ENCODE measurements around the gene NUAK1. TPM values are rescaled to one million over a fixed set of nuclear protein-coding genes. Genes with fewer than 3 reads are reported as not detected.

Gene NUAK1
- total RNA-seq, 1 donor from 2014 or later = not detected

- DNase-seq = no peak
- H3K36me3 Mint-ChIP-seq (ENCODE audit: low read depth) = no peaks in the 10 kb centered on the region
- no peaks in the 10 kb centered on the region for H3K9me3 Mint-ChIP-seq
- intact Hi-C loops (cut with micrococcal nuclease) = no loop called here
- H3K27me3 Mint-ChIP-seq = peaks cover 60% of the 10 kb centered on the region
- H3K4me1 Mint-ChIP-seq = peaks cover 5% of the 10 kb centered on the region
- no peak overlapping the region for H3K4me3 Mint-ChIP-seq
- no peak overlapping the region for H3K27ac Mint-ChIP-seq
These were observed 2.2 kb upstream of the NUAK1 start for GRCh38 chr12:106141003-106141402.

GRCh38 chr12:106140223-106140986 is 1.7 kb upstream of the NUAK1 start:
- intact Hi-C loops (cut with micrococcal nuclease) = no loop called here
- H3K27me3 Mint-ChIP-seq = peaks cover 58% of the 10 kb centered on the region

GRCh38 chr12:106139422-106140171 is 843 bp upstream of the NUAK1 start:
- H3K27me3 Mint-ChIP-seq = peaks cover 63% of the 10 kb centered on the region
- intact Hi-C loops (cut with micrococcal nuclease) = no loop called here
- H3K4me1 Mint-ChIP-seq = peaks cover 5% of the 10 kb centered on the region
- peak; percentile 57 for DNase-seq
- H3K9me3 Mint-ChIP-seq = no peaks in the 10 kb centered on the region
- H3K36me3 Mint-ChIP-seq (ENCODE audit: low read depth) = no peaks in the 10 kb centered on the region
- H3K27ac Mint-ChIP-seq = no peak overlapping the region
- no peak overlapping the region for H3K4me3 Mint-ChIP-seq

More at GRCh38 chr12:106140223-106140986, 1.7 kb upstream of the NUAK1 start:
- Mint-ChIP-seq H3K36me3 (ENCODE audit: low read depth) (no peaks in the 10 kb centered on the region), H3K4me1 (peaks cover 5% of the 10 kb centered on the region), H3K27ac (no peak overlapping the region), H3K9me3 (no peaks in the 10 kb centered on the region), H3K4me3 (peak overlapping the region; percentile 29)
- no peak for DNase-seq

- H3K27ac Mint-ChIP-seq = no peak overlapping the region
- intact Hi-C loops (cut with micrococcal nuclease) = no loop called here
- peak; percentile 57 for DNase-seq
- no peaks in the 10 kb centered on the region for H3K9me3 Mint-ChIP-seq
- H3K27me3 Mint-ChIP-seq = peaks cover 62% of the 10 kb centered on the region
- H3K4me3 Mint-ChIP-seq = peak overlapping the region; percentile 48
- H3K36me3 Mint-ChIP-seq (ENCODE audit: low read depth) = no peaks in the 10 kb centered on the region
- peaks cover 5% of the 10 kb centered on the region for H3K4me1 Mint-ChIP-seq
These were observed 459 bp downstream of the NUAK1 start for GRCh38 chr12:106138357-106138632.

GRCh38 chr12:106137530-106138356 is 1.0 kb downstream of the NUAK1 start:
- Mint-ChIP-seq H3K4me3 (peak overlapping the region; percentile 48), H3K36me3 (ENCODE audit: low read depth) (no peaks in the 10 kb centered on the region), H3K4me1 (peaks cover 5% of the 10 kb centered on the region), H3K27ac (no peak overlapping the region), H3K9me3 (no peaks in the 10 kb centered on the region), H3K27me3 (peaks cover 62% of the 10 kb centered on the region)
- intact Hi-C loops (cut with micrococcal nuclease) = no loop called here
- DNase-seq = no peak

- intact Hi-C loops (cut with micrococcal nuclease) = loop anchor here (1.0 kb wide), 1 partner anchor 716 kb away; no protein-coding TSS in a partner anchor
- Mint-ChIP-seq H3K9me3 (no peaks in the 10 kb centered on the region), H3K36me3 (ENCODE audit: low read depth) (no peaks in the 10 kb centered on the region), H3K4me1 (peaks cover 5% of the 10 kb centered on the region), H3K4me3 (no peak overlapping the region), H3K27ac (no peak overlapping the region), H3K27me3 (peaks cover 53% of the 10 kb centered on the region)
- DNase-seq = peak; percentile 91
These were observed 2.5 kb downstream of the NUAK1 start for GRCh38 chr12:106136263-106136662.

GRCh38 chr12:106135781-106136180 is 3.0 kb downstream of the NUAK1 start:
- Mint-ChIP-seq H3K4me3 (no peak overlapping the region), H3K27ac (no peak overlapping the region), H3K9me3 (no peaks in the 10 kb centered on the region), H3K36me3 (ENCODE audit: low read depth) (no peaks in the 10 kb centered on the region), H3K27me3 (peaks cover 49% of the 10 kb centered on the region), H3K4me1 (peaks cover 5% of the 10 kb centered on the region)
- no peak for DNase-seq
- intact Hi-C loops (cut with micrococcal nuclease) = loop anchor here (1.0 kb wide), 1 partner anchor 715 kb away; no protein-coding TSS in a partner anchor

GRCh38 chr12:106135075-106135474 is 3.7 kb downstream of the NUAK1 start:
- Mint-ChIP-seq H3K4me1 (peaks cover 3% of the 10 kb centered on the region), H3K9me3 (no peaks in the 10 kb centered on the region), H3K27ac (no peak overlapping the region), H3K27me3 (peaks cover 42% of the 10 kb centered on the region), H3K36me3 (ENCODE audit: low read depth) (no peaks in the 10 kb centered on the region), H3K4me3 (no peak overlapping the region)
- intact Hi-C loops (cut with micrococcal nuclease) = no loop called here
- DNase-seq = no peak

- Mint-ChIP-seq H3K27ac (no peak overlapping the region), H3K4me1 (peaks cover 3% of the 10 kb centered on the region), H3K9me3 (no peaks in the 10 kb centered on the region), H3K36me3 (ENCODE audit: low read depth) (no peaks in the 10 kb centered on the region), H3K4me3 (no peak overlapping the region), H3K27me3 (peaks cover 40% of the 10 kb centered on the region)
- intact Hi-C loops (cut with micrococcal nuclease) = no loop called here
- no peak for DNase-seq
These were observed 4.3 kb downstream of the NUAK1 start for GRCh38 chr12:106134294-106134949.

- Mint-ChIP-seq H3K4me1 (peaks cover 3% of the 10 kb centered on the region), H3K27ac (no peak overlapping the region), H3K36me3 (ENCODE audit: low read depth) (no peaks in the 10 kb centered on the region), H3K4me3 (no peak overlapping the region), H3K27me3 (peaks cover 40% of the 10 kb centered on the region), H3K9me3 (no peaks in the 10 kb centered on the region)
- no peak for DNase-seq
- intact Hi-C loops (cut with micrococcal nuclease) = no loop called here
These were observed 5.3 kb downstream of the NUAK1 start for GRCh38 chr12:106133136-106134087.

- H3K4me1 Mint-ChIP-seq = peaks cover 3% of the 10 kb centered on the region
- no peaks in the 10 kb centered on the region for H3K9me3 Mint-ChIP-seq
- H3K27ac Mint-ChIP-seq = no peak overlapping the region
- intact Hi-C loops (cut with micrococcal nuclease) = no loop called here
- no peak for DNase-seq
- no peak overlapping the region for H3K4me3 Mint-ChIP-seq
- H3K27me3 Mint-ChIP-seq = peaks cover 33% of the 10 kb centered on the region
- no peaks in the 10 kb centered on the region for H3K36me3 Mint-ChIP-seq (ENCODE audit: low read depth)
These were observed 6.3 kb downstream of the NUAK1 start for GRCh38 chr12:106132175-106133135.

- Mint-ChIP-seq H3K27me3 (peaks cover 25% of the 10 kb centered on the region), H3K4me1 (peaks cover 3% of the 10 kb centered on the region), H3K9me3 (no peaks in the 10 kb centered on the region), H3K27ac (no peak overlapping the region), H3K4me3 (no peak overlapping the region), H3K36me3 (ENCODE audit: low read depth) (no peaks in the 10 kb centered on the region)
- intact Hi-C loops (cut with micrococcal nuclease) = no loop called here
- no peak for DNase-seq
These were observed 7.1 kb downstream of the NUAK1 start for GRCh38 chr12:106131676-106132075.
